Activated CD4-positive, alpha-beta T cell treated with anti-CD3 and anti-CD28 coated beads, Interleukin-2, amount 50 U/mL, for 1 hour (primary cell): ENCODE measurements around the gene ZNF773.
"Not testable (repeated sequence)": the region's sequence is repeated elsewhere in the genome, so short reads cannot be mapped to it uniquely, and the experiment has no call there.

ENCODE experiments used
- DNase-seq: peaks from one replicate; pipeline ENCODE4 v3.0.0-alpha.2; 2020

Gene ZNF773

GRCh38 chr19:57499680-57500395, at the start of gene ZNF773:
Gene ZNF773 (plus strand): TSS chr19:57499938. CDS start chr19:57500081, 143 bp downstream.
- DNase-seq, result peak; percentile 97

GRCh38 chr19:57452307-57452706, 47.4 kb upstream of the ZNF773 start:
- no peak for DNase-seq

GRCh38 chr19:57465680-57466381, 33.9 kb upstream of the ZNF773 start:
- peak; percentile 3 for DNase-seq

GRCh38 chr19:57466489-57466888, 33.2 kb upstream of the ZNF773 start:
- no peak for DNase-seq

- DNase-seq, result no peak
Observed at GRCh38 chr19:57473646-57474045, 26.1 kb upstream of the ZNF773 start.

- DNase-seq, result peak; percentile 89
Observed at GRCh38 chr19:57477191-57478008, 22.3 kb upstream of the ZNF773 start, which contains the start of gene ZNF772. Gene ZNF772 (minus strand): TSS chr19:57477566. CDS start chr19:57477309, 257 bp downstream.

GRCh38 chr19:57487477-57488298, 12.1 kb upstream of the ZNF773 start, which contains the start of gene ZNF419:
Gene ZNF419 (plus strand): TSS chr19:57487750. CDS start chr19:57487951, 201 bp downstream.
- peak; percentile 95 for DNase-seq

- DNase-seq, result not testable (repeated sequence)
Observed at GRCh38 chr19:57488299-57488644, 11.5 kb upstream of the ZNF773 start.

- not testable (repeated sequence) for DNase-seq
Observed at GRCh38 chr19:57499332-57499679, 432 bp upstream of the ZNF773 start.

GRCh38 chr19:57500400-57500799, 662 bp downstream of the ZNF773 start:
- not testable (repeated sequence) for DNase-seq

- DNase-seq, result no peak
Observed at GRCh38 chr19:57506163-57506562, 6.4 kb downstream of the ZNF773 start.

- no peak for DNase-seq
Observed at GRCh38 chr19:57511484-57511883, 11.7 kb downstream of the ZNF773 start.

GRCh38 chr19:57512845-57513244, 13.1 kb downstream of the ZNF773 start:
- DNase-seq, result no peak

- DNase-seq, result no peak
Observed at GRCh38 chr19:57515255-57515654, 15.5 kb downstream of the ZNF773 start.

GRCh38 chr19:57518021-57518420, 18.3 kb downstream of the ZNF773 start:
- DNase-seq, result not testable (repeated sequence)

- peak; percentile 83 for DNase-seq
Observed at GRCh38 chr19:57527136-57527881, 27.6 kb downstream of the ZNF773 start, which contains the start of gene ZNF549. Gene ZNF549 (plus strand): TSS chr19:57527356. CDS start chr19:57527574, 218 bp downstream.

GRCh38 chr19:57537953-57538547, 38.3 kb downstream of the ZNF773 start:
- DNase-seq, result no peak

- DNase-seq, result no peak
Observed at GRCh38 chr19:57546513-57546912, 46.8 kb downstream of the ZNF773 start.

- no peak for DNase-seq
Observed at GRCh38 chr19:57552432-57552831, 52.7 kb downstream of the ZNF773 start.

- no peak for DNase-seq
Observed at GRCh38 chr19:57557659-57558058, 57.9 kb downstream of the ZNF773 start.
